HG03135 (cell line): ENCODE measurements around the gene RPGR.

ENCODE experiments used
- ATAC-seq: cut with Tn5 transposase; IDR thresholded peaks from one replicate; pipeline ENCODE4 v1.9.1; 2021; ENCODE audit warnings: mild to moderate bottlenecking, moderate library complexity; ENCODE audit not compliant: unreplicated experiment

The RPGR gene

DNA sequence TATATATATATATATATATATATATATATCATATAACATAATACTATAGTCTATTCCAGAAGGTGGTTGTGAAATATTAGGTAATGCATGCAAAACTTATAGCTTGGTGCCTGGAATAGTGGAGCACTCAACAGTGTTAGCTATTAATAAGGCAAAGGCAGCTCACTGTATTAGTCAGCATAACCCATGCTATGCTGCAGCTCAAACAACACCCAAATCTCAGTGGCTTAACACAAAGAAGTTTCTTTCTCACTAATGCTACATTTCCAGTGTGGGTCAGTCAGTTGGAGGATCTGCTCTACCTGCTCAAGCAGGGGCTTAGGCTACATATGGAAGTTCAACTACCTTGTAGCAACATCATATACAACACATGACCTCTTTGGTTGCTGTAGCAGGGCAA is 5.2 kb upstream of the RPGR start:
- ATAC-seq: no peak

DNA sequence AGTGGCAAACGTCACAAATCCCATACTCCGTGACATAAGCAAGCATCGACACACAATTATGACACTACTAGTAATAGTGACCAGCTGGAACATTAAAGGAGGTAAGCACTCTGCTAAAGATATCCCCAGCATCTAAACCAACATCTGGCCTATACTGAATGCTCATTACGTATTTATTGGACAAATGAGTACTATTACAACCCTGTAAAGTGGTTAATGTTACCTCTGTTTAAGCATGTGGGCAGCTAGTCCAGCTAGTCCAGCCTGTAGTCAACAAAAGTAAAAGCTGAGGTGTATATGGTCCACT is 419 bp upstream of the RPGR start:
- peak; percentile 9 for ATAC-seq

DNA sequence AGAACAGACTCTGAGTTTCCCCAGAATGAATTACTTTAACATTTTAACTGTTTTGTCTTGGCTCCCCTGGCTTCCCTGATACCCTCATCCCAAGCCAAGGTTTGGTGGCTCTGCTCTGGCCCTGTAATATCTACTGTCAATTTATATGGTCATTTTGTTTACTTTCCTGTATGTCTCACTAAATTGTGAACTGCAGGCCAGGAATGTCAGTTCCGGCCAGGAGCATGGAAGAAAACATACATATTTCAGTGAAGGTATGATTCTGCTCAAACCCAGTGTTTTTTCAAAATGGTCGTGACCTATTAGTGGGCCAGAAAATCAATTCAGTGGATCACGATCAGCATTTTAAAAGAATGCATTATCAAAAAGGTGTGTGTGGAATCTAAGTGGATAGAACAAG is 1.2 kb downstream of the RPGR start:
- ATAC-seq: no peak

DNA sequence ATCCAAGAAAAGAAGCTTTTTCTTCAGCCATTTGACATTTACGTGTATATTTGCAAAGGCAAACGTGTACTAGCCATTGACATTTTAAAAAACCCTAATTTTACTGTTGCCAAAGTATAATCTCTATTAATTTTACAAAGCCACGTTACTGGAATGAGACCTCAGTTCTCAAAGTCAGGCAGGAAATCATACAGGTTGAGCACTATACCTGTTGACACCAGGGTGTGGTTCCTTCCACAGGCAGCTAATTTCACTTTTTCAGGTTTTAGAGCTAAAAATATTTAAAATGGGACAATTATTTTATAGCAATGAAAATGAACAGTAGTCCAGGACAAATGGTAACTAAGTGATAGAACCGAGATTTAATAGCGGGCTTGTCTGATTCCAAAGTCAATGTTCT is 6.5 kb downstream of the RPGR start:
- no peak for ATAC-seq

DNA sequence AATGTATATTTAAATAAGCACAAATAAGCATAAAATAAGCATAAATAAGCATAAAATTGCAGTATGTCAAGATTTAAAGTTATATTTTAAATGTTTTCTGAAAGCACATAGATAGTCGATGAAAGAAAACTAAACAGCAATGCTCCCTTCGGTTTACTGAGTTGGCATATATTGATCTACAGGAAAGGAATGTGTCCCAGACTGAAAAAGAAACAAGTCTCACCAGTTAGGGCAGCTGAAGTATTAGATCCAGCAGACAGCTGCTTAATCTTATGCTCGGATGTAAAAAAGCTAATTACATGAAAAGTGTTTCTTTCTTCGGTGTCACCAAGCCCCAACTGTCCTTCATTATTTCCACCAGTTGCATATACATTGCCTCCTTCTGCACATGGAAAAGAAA is 8.7 kb downstream of the RPGR start:
- no peak for ATAC-seq

DNA sequence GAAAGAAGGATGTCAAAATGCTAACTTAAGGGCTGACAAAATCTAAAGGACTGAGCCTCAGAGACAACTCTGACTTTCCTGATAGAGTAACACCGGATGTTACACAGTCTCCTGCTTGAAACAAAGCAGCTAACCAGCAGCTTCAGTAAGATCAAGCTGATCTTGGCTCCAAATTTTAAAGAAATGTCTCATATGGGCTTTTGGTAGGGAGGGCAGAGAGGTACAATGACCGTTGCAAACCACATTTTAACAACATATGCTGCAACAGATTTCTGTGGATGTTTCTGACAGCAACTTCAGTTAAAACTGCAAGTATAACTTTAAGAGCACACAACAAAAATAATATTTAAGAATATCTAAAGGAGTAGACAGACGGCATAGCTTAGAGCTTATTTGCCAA is 9.1 kb downstream of the RPGR start:
- ATAC-seq: no peak

DNA sequence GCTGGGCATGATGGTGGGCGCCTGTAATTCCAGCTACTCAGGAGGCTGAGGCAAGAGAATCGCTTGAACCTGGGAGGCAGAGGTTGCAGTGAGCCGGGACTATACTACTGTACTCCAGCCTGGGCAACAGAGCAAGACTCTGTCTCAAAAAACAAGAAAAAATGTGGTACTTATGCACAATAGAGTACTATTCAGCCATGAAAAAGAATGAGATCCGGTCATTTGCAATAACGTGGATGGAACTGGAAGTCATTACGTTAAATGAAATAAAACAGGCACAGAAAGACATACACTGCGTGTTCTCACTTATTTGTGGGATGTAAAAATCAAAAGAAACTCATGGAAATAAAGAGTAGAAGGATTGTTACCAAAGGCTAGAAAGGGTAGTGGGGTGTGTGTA is 12.1 kb downstream of the RPGR start:
- no peak for ATAC-seq

DNA sequence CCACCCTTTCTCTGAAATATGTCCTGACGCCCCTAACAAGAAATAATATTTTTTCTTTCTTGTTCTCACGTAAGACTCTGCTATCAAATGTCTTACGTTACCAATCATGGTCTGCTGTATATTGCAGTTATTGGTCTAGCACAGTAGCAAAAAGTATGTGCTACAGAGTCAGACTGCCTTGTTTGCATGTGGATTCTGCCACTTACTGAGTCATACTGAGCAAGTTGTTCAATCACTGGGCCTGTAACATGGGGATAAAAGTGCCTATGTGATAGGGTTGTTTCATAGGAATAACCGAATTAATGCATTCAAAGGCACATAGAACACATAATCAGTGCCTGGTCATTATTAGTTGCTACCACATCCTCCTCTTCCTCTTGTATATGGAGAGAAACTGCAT is 14.1 kb downstream of the RPGR start:
- ATAC-seq: no peak

DNA sequence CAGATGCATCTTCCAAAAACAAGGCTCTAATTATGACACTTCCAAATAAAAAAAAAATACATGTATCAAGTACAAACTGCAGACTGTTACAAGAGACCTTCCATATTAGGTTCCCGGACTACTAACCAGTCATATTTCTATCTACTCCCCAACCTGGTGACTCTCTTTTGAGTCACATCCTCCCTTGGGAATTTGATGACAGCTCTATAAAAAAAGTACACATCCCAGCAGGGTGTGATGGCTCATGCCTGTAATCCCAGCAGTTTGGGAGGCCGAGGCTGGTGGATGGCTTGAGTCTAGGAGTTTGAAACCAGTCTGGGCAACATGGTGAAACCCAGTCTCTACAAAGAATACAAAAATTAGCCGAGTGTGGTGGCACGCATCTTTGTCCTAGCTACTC is 14.9 kb downstream of the RPGR start:
- ATAC-seq: no peak

DNA sequence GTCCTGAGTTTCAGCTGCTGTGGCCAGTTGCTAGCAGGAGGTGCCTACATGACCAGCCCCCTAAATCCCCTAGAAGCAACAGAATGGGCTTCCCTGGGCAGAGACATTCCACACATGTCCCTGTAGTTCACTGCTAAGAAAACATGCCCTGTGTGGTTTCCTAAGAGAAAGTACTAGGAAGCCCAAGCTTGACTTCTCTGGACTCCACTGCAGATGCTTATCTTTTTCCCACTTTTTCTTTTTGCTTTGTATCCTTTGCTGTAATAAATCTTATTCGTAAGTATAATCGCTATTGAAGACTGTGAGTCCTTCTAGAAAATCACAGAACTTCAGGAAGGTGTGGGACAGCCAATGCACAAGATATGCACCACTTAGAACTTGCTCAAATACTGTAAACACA is 15.6 kb downstream of the RPGR start:
- no peak for ATAC-seq

DNA sequence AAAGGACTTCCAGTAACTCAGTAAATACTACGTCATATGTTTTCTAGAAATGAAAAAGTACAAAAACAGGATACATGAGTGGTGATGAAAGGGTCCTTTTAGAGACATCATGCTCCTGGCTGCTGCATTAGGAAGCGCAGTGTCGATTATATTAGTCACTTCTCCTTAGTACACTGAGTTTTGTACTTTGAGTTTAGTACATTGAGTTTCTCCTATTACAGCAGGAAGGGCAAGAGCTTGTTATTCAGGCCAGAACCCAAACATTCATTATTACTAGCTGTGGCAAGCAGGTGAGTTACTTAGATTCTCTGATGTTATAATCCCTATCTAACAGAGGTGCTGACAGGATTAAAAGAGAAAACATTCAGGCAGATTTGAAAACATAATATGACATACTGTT is 21.3 kb downstream of the RPGR start:
- no peak for ATAC-seq

DNA sequence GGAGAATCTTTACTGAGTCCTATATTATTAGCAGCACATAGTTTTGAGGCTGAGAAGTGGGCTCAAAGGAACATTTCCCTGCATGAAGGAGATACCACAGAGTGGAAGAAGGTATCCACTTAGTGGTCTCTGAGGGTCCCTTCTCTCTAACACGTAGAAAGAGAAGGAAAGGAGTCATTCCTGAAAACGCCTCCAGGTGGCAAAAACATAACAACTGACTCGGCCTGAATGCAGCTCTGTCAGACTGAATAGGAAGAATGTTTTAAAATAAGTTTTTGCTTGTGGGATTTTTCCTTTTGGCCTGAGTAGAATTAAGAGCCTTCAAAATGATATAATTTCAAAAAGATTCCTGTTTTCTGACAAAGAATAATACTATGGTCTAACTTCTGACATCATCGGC is 23.3 kb downstream of the RPGR start:
- no peak for ATAC-seq

DNA sequence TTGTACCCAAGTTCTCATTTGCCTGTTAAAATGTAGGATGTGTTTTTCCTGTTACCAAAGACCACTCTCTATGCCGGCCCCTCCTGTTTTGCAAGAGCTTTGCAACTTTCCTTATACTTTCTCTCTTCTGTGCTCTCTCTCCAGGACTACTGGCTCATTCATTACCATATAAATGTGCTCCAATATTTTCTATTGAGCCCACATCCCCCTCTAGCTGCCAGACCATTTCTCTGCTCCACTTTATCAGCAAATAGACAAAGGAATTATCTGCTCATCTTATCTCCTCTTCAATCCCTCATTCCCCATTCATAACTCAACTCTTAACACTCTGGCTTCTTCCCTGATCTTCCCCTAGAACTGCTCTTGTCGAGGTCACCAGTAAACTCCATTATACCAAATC is 33.6 kb downstream of the RPGR start:
- no peak for ATAC-seq

DNA sequence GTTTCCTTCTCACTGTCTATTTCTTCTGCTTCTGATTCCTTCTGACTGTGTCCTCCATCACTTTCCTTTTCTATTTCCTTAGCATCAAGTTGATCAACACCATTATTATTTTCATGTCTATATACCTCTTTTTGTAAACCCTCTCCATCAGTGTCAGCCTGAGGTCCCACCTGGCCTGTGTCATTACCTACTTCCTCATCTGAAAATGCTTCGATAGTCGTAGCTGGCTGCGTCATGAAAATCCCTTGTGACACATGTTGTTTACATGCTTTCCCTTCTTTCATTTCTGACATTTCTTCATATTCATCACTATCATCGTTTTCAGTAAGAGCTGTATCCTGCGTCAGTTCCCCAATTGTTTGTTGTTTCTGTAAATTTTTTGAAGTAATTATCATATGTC is 39.6 kb downstream of the RPGR start:
- no peak for ATAC-seq

DNA sequence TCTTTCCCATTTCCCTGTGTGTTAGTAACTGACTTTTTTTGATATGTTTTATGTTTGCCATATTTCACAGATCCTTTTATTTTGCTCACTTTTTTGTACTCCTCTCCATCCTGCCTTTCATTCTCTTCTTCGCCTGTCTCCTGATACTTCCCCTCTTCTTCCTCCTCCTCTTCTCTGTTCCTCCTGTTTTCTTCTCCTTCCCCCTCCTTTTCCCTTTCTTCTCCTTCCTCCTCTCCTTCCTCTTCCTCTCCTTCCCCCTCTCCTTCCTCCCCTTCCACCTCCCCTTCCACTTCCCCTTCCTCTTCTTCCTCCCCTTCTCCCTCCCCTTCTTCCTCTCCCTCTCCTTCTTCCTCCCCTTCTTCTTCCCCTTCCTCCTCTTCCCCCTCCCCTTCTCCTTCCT is 41.7 kb downstream of the RPGR start:
- ATAC-seq: no peak

DNA sequence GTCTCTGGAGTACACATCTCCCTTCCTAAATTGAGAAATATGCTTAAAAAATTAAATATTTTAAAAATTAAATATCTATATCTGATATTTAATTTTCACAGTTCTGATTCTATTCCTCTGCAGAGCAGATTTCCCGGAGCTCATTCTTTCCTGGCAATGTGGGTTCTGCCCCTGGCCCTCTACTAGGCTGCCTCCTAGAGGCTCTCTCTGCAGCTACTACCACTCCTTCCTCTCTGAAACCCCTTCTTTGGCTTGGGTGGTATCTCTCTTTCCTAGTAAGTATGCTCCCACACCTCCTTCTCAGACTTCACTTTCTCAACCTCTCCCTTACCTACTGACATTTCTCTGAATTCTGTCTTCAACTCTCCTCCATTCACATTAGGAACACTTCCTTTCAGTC is 45.3 kb downstream of the RPGR start:
- no peak for ATAC-seq

DNA sequence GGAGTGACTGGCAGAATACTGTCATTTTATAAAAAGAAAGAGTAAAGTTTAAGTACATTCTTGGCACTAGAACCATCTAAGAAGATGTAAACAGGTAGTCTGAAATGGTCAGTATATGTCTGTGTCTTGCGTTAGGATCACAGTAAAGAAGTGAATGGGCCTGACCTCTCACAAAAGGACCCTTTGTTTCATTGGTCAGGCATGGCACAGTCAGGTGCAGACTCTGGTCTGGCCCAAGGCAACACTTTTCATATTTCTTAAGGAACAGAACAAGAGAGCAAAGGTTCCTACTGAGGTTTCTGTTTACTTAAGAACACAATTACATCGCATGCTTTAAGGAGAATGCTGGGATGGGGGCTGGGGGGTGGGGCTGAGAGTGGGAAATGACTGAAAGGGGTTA is 48.1 kb downstream of the RPGR start:
- ATAC-seq: no peak

DNA sequence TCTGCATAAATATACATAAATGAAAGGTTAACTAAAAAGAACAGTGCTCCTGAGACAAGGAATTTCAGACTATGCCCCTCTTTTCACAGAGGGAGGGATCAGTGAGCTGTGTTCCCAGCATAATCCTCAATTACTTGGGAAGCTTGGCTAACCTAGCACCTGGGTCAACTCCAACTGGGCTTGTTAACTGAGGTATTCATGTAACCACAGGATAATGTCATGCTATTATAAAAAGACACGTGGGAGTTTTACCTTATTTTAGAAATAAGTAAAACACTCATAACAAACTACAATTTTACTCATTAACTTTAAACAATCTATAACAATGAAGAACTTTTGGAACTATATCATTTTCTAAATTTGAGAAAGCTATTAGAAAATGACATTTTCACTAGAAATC is 48.6 kb downstream of the RPGR start:
- no peak for ATAC-seq

DNA sequence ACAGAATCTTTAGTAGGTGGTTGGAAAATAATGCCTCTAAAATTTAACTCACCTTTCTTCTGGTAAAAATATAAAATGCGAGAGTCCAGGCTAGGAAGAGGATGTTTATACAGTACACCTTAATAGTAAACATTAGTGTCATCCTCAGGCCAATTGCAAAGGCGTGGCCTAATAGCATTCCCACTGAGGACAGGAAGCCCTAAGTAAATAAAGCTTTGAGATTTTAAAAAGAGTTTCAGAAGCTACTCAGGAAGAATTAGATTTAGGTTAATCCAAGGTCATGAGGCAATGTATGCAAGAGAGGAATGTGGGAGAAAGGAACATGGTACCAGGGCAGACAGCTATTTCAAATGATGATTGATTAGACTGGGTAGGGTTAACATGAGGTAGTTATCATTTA is 49.5 kb downstream of the RPGR start:
- no peak for ATAC-seq

DNA sequence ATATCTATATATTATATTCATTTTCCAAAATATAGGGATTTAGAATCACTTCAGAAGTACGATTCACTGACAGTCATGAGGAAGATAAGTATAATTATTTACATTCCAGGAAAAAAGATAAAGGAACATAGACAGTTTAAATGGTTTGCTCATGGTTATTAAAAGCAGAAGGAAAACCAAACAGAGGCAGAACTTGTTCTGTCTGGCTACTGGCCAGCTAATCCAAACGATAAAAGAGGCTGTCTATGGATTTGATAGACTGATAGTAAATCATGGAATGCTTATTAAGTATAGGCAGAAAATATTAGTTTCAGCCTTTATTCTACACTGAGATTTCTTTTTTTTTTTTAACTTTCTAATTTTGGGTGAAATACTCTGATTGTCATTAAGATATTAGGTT is 50.2 kb downstream of the RPGR start:
- ATAC-seq: no peak

DNA sequence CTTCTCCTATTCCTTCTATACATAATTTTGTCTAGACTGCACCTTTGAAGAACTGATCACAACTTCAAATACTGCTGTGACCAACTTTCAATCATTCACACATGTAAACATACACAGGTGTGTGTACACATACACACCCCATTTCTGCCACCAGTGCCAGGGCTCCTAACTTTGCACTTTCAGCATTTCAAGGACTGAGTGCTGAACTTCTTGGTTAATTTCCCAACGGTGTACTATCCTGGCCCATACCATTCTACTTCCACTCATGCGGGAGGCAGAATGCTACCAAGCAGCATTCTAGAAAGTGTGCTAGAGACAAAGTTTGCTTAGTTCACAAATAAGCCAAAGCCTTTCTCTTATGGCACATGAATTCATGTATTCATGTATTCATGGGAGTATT is 51.2 kb downstream of the RPGR start:
- no peak for ATAC-seq

DNA sequence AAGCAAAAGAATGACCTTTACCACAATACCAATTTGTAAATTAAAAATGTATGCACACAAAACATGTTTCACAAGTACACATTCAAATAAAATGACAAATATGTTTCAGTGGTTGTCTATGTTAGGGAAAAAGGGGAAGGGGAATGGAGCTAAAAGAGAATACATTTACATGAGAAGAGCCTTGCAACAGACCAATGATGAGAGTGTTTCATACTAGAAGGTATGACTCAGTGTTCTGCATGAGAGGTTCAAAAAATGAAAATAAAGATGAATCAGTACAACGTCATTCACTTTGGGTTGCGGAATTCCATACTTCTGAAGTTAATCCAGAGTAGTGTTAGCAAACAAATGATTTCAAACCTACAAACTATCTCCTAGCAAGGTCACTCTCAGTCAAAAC is 51.7 kb downstream of the RPGR start:
- ATAC-seq: no peak

DNA sequence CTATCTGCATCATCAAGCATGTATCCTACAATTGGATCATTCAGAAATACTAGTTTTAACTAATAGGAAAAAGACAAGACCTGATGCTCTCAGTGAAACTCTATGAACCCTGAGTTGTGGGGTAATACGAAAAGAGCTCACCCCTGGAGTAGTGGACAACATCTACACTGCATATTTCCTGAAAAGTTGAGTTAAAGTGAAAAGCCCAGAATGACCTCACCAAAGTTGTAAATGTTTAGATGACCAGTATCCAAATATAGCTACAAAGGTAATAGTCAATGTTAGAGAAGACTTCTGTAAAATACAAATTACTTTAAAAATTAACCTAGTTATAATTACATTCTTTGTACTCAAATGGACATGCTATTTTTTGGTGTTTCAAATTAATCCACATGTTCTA is 53.9 kb downstream of the RPGR start:
- ATAC-seq: no peak

DNA sequence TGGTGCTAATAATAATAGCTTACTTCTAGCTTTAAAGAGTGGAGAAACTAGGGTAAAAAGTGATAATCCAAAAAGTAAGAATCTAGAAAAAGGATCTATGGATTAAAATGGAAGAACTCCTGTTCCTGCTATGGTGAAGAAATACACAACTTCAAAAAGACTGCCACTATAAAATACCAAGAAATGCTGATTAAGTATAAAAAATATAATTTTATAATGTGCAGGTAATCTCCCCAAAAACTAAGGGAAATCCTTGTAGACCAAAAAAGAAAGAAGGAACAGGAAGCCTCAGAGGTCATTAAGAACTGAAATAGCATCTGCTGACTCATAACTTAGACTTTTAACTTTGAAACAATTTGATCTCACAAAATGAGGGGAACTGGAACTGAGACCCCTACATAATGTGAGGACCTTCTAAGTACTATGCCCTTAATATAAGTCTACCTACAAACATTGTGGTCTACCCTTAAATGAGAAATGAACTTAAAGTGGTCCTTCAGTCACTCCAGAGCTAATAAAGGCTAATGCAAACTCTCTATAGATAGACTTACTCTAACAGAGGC is 56.1 kb downstream of the RPGR start:
- ATAC-seq: no peak
